Smooth muscle cell of bladder (primary cell): Measurements from ENCODE around the gene SESN1. TPM values are rescaled to one million over a fixed set of nuclear protein-coding genes. Genes with fewer than 3 reads are reported as not detected.

Experiments used
- total RNA-seq: library from RNA; depleted of rRNA; stranded (reverse); fragments of >200 nt; gene quantifications from 2 replicates; pipeline ENCODE4 v1.2.3, GENCODE V29; 2014

SESN1 gene
- total RNA-seq: 23.9 and 29.6 TPM in 2 replicates

DNA sequence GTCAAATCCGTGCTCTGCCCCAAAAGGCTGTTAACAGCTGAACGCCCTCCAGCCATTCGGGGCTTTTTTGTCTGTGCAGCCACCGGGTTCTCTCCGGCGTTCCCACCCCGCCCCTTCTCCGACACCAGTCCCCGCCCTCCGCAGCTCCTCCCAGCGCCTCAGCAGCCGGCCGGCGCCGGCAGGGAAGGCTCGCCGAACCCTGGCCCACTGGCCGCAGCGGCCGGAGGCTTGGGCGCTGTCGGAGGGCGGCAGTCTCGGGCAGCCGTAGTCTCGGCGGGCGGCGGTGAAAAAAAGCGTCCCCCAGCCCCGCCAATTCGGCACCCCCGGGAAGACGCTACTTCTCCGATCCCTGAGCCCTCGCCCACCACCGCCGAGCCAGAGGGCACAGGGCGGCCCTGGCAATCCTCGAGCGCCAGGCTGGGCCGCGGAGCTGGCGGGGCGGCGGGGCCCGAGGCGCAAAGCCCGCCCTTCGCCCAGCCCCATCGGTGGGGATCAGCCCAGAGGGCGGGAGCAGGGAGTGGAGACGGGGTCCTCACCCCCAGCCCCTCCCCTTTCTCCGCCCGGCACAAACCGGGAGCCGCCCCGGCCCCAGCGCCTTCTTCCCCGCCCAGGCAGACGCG is at the start of gene SESN1:
Gene SESN1 (minus strand): TSS at position 431 of the 620 bp plus-strand sequence. CDS start 773 bp downstream, outside the sequence.

DNA sequence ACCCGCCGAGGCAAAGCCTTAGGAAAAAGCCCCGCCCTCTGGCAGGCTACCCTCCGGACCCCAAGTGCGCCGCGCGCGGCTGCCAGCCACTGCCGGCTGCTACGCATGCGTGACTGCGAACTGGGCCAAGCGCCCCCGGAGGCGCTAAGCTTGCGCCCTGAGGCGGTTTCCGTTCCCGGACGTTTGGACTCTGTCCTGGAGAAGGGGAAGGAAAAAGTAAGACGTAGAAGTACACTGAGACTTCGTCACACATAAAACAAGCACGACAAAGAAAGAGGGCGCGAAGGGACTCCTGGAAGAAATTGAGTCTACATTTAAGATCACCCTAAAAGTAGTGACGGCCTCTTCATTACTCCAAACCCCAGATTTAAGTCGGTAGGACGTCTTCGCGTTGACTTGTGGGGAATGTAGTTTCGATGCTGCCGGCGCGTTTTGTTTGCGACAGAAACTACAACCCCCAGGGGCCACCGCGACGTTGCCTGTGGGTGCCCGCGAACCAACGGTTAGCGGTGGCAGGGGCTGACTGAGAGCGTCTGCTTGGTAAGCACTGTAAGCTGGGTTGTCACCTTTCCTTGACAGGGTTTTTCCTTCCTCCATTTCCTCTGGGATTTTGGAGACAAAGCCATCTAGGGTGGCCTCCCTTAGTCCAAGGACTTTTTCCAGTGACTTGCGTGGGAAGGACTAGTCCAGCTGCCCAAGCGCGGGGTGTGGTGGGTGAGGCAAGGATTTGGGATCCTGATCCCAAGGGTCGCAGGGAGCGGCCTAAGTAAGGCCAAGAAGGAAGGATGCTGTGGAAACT is 589 bp upstream of the SESN1 start, which contains the start of gene CEP57L1:
Gene CEP57L1 (plus strand): TSS at position 472 of the 799 bp plus-strand sequence. CDS start 49,715 bp downstream, outside the sequence.

Other genes with a start within 250 kb of the SESN1 start
- gene ARMC2, start 246.4 kb downstream of the SESN1 start, total RNA-seq: 2.0 and 2.8 TPM in 2 replicates
- 18.6 and 18.8 TPM in 2 replicates for gene CEP57L1, start 661 bp upstream of the SESN1 start, total RNA-seq